GM21423 (cell line): ENCODE data around the gene ELOVL4.

Experiments
- ATAC-seq: cut with Tn5 transposase; IDR thresholded peaks from one replicate; pipeline ENCODE4 v1.9.1; 2021; ENCODE audit warnings: mild to moderate bottlenecking, moderate library complexity; ENCODE audit not compliant: unreplicated experiment

Gene ELOVL4

DNA sequence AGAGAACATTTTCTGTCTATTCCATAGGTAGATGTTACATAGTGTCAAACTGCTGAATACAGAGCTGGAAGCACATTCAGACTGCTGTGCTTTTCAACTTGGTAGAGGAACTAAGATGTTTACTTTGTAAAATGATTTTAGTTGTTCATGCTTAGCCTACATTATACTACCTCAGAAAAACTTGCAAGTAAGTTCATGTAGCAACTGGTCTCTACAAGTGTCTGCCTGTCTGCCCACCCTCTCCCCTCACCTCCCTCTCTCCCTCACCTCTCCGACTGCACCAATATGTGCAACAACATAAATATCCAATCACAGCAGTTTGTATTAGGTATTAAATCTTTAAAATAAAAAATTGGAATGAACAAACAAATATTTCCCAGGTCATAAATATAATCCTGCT is 25.3 kb downstream of the ELOVL4 start:
- ATAC-seq, result no peak

DNA sequence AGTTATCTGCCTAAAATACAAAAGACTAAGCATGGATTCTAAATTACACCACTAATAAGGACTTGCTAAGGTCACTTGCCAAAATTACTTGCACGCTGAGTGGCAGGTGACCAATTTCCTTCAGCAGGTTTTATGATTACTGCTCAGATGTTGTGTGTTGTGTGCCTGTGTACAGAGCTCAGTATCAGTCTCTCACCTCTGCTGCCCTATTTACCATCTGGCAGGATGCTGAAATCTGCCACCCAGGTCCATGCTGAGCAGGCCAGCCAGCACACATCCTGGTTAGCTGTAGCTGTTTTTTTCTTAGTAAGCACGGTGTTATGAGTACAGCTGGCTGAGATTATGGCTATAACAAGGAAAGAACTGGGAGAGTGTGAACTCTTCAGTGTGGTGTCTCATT is 34.0 kb downstream of the ELOVL4 start:
- ATAC-seq, result no peak

DNA sequence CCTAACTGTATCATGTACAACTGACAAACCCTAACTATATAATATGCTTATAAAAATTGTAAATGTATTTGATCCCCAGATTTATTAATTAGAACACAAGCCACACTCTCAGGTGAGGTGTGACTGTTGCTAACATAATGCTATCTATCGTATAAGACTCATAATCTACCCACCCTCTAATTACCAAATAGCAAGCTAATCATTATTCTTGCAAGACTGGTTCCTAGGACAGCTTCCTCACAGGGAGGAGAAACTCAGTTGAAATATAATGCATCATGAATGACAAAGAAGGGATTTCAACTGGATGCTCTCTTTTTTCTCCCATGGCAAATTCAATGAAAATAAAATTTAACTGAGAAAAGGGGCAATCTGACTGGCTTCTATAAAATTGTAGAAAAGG is 35.4 kb downstream of the ELOVL4 start:
- no peak for ATAC-seq

DNA sequence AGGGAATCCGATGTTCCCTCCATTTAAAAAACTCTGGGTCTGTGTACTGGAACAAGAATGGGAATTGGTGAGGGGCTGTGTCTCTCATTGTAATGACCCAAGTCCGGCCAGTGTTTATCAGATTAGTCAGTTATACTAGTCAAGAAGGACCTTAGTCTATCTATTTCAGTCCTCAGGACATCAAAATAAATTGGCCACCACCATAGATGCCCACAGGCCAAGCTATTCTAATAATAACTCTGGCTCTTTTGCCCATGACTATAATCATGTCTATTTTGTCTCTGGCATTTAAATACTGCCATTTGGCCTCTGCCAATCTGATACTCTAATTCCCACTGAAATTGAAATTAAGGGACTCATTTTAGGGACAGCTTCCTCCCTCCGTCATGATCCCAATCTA is 37.8 kb downstream of the ELOVL4 start:
- ATAC-seq, result no peak

DNA sequence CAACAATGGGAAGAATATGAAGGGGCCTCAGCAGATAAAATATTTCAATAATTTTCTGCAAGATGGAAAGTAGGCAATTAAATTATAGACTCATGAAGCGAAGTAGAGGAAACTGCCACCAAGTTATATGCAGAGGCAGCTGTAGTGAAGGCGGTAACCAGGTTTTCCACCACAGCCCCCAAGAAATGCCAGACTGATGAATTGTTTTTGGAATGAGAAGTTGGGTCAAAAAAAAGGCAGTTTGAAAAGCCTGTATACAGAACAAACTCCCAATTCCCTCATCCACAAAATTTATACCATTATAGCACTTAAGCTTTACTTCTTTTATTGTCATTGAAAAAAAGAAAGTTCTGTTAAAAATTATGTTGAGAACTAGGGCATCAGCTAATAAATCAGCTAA is 45.3 kb downstream of the ELOVL4 start:
- no peak for ATAC-seq

DNA sequence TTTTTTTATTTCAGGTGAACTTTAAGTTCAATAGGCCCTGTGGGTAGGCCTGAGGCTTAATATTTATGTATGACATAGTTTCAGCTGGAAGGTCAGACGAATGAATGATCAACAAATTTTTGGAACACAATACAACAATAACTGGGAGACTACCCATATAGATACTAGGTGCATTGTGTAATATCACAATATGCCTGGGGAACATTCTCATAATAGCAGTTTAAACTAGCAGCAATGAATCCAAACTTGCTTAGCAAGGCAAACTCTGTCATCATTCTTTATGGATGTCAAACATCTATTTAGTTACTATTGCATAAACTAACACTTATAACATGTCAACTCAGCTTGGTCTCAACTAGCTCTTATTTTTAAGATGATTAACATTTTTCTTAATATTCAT is 49.3 kb downstream of the ELOVL4 start:
- no peak for ATAC-seq

DNA sequence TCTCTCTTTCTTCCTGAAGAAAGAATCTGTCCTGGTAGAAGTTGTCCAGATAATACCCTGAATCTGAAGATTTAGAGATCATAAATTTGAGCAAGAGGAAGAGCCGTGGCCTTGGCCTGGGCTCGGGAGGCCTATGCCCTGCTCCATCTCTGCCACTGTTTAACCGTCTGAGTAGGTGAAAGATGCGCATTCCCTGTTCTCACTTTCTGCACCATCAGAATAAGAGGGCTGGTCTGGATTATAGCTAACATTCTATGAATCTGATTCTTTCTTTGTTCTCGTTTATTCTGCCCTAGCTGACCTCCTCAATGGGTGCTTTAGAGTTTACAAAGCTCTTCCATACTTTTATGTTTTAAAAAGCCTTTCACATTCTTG is 51.3 kb downstream of the ELOVL4 start:
- ATAC-seq, result no peak

DNA sequence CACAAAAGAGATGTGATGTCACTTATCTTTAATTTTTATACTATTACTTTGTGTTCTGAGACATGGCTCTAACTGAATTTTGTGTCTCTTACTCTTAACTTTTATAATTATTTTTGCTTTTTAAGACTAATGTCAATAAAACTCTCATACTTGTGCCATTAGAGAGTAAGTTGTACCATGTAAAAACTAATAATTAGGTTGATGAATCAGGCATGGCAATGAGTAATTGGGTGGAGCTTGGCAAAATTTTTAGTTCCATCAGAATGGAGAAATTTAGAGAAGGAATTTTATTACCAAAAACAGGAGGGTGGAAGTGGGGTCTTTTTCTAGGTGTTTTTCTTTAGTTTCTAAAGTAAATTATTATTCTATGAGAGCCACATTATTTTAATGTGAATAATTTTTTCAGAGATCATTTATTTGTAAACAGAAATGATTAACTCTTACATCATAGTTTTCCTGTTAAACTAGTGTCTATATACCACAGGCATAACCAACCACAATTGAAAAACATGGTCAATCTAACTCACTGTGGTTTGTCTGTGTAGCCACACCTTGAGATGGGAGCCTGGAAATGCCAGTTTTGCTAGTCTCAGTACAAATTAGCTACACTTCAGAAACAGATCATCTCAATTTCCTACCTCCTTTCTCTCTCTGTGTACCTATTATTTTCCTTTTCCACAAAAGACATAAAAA is 51.8 kb downstream of the ELOVL4 start:
- no peak for ATAC-seq

DNA sequence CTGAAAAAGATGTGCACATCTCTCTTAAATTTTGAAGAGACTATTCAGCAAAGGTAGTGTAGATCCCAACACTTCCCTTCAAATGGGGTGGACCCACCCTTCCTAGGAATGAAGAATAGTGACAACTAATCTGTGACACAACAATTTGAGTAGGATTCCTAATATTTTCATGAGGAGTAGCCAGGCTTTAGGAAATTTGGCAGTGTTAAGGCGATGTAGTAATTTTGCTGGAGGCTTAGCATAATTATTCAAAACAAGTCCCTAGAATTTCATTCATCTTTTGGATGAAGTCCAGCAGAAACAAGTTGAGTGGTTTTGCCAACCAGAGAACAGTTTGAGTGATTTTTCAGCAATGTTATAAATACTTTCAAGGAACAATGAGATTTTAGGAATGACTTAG is 52.4 kb downstream of the ELOVL4 start:
- ATAC-seq, result no peak

DNA sequence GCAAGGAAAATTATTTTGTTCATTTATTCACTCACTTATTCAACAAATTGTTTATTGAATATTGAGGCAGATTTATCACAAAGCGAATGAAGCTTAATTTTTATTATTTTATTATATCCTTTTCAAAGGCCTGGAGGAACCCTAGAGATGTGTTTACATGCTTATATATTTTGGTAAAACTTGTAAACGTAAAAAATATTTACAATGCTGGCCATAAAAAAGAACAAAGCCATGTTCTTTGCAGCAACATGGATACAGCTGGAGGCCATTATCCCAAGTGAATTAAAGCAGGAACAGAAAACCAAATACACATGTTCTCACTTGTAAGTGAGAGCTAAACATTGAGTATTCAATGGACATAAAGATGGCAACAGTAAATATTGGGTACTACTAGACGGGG is 58.8 kb downstream of the ELOVL4 start:
- no peak for ATAC-seq

DNA sequence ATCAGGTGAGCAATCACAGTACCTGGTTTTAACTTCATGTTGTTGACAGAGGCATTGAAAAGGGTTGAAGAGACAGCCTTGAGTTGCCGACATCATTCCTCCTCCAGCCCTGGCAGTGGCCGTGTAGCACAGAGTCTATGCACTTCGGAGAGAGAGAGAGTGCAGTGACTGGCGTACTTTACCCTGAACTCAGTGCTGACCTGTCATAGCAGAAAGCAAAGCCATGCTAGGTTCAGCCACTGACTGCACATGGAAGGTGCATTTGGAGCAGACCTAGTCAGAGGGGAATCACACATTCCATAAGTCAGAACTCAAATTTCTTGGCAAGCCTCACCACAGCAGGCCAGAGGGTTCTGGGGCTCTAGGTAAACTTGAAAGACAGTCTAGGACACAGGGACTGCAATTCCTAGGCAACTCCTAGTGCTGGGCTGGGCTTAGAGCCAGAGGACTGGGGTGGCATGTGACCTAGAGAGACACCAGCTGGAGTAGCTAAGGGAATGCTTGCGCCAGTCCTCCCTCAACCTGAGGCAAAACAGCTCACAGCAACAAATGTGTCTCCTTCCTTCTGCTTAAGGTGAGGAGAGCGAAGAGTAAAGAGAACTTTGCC is 69.1 kb downstream of the ELOVL4 start:
- ATAC-seq, result no peak

DNA sequence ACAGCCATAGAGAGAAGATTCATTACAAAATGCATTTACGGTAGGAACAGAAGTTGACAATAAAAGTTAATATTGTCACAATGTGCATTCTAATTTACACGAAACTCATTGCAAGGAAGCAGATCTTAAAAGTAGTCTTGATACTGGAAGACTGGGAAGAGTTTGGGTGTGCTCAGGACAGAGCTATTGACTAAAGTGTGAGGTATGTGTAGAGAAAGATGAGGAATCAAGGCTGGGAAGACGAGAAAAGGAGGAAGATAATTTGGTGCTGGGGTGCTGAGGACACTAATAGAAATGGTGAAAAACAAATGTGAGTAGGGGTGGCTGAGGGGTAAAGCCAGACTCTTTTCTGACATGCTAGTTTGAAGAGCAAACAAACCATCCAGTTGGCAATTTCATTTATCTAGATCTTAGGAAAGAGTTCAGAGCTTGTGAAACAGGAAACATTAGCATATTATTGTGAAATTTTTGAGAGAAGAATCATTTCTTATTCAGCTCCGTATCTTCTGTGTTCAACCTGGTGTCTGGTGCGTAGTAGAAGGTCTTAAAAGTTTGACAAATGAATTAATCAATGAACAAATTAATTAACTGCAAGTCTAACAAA is 72.7 kb downstream of the ELOVL4 start:
- no peak for ATAC-seq

DNA sequence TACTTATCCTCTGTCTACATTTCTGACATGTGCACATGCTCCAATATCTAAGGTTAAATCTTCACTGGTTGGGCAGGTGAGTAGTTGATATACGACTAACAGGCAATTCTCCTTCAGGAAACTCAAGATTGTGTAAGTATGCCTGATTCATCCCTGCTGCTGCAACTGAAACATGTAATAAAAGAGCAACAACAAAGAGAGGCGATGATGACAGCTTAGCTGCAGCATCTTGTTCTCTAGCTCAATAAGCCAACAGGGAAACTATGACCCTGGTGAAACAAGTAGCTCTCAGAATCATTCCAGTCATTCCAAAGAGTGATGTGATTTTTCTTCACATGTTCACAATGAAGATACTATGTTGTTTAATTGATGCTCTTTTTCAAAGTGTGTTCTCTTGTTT is 74.4 kb downstream of the ELOVL4 start:
- ATAC-seq, result no peak

DNA sequence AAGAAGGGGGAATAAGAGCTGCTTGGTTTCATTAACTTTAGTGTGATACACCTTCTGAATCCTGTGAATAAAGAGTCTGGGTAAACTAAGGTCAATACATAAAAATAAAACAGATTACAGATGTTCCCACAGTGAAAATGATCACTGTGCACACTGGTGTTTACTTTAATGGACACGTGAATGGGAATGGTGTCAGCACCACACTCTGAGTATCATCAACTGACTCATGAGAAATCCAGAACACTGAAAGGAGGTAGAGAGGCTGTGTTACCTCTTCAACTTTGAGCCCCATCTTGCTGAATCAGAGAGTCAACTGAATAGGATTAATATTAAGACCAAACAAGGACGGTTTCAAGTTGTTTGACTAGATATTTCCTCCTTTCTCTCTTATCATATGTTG is 75.0 kb downstream of the ELOVL4 start:
- no peak for ATAC-seq

DNA sequence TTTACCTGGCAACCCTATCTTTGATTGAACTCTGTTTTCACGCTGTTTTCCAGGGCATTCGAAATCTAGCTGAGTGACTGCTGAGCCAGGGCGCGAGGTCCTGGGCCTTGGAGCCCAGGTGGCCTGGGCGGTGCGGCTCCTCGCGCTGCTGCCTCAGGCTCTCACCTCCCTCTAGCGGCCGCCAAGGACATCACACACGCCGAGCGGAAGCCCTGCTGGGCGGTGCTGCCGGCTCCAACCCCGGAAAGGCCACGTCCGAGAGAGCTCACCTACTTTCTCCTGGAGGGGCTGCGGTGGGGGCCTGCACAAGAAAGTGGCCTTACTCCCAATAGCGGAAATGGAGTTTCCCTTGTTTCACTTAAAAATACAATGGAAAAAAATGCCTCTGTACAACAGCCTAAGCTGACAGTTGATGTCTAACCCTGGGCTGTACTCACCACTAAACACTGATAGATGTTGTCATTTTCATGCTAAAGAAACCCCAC is 77.7 kb downstream of the ELOVL4 start:
- peak; percentile 100 for ATAC-seq

DNA sequence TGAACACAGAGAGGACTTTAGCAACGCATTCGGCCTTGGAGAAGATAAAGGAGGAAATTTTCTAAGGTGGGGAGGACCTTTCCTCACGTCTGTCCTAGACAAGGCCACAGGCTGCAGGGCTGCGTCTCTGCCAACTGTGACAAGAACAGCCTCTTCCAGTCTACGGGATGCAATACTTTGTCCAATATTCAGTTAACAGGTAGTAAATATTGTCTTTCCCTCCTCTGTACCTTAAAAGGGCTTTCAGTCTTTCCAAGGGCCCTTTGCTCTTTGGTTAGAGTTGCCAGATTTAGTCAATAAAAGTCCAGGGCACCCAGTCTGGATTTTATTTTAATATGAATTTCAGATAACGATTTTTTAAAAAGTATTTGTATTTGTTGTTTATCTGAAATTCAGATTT is 78.2 kb downstream of the ELOVL4 start:
- no peak for ATAC-seq

DNA sequence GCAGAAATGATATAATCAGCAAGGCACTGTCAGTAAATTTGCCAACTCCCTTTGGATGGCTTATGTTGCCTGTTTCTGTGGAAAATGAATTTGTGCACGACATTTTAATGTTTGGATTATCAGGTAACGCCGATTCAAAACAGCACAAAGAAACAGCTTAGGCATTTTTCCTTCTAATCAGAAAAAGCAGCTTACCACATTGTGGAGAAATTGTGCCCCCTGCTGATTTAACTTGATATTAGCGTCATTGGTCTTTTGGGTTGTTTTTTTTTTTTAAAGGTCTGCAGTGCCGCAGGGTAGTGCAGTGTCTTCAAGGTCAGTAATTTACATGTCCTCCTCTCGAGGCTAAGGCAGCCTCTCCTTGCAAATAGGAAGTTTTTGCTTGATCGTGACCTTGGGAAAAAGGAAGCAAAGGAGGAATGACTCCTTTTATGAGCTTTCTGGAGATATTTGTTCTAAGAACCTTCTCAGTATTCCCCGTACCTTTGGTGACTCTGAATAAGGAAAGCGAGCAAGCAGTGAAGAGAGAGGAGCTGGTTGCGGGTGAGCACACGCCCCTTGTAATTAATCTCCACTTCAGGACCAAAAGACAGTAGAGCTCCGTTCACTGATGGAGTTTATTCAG is 79.1 kb downstream of the ELOVL4 start:
- ATAC-seq, result no peak
